Cerebellar cortex (tissue), 1 donor: ENCODE measurements around the gene HCST.
"Not testable (repeated sequence)": the region's sequence is repeated elsewhere in the genome, so short reads cannot be mapped to it uniquely, and the experiment has no call there.

Source experiments
- DNase-seq: peaks from one replicate; pipeline ENCODE4 v3.0.0-alpha.2; 2015; ENCODE audit warnings: low spot score

Gene HCST

GRCh38 chr19:35904311-35905068 is 2.2 kb downstream of the HCST start:
- DNase-seq = no peak

- DNase-seq = no peak
These were observed 2.9 kb downstream of the HCST start for GRCh38 chr19:35905178-35905727.

GRCh38 chr19:35907377-35907745 is 5.0 kb downstream of the HCST start:
- DNase-seq = no peak

- no peak for DNase-seq
These were observed 5.7 kb downstream of the HCST start, which contains the start of gene TYROBP for GRCh38 chr19:35908010-35908441. TYROBP (minus strand) TSS chr19:35908295; CDS start chr19:35908228, 67 bp downstream.

- no peak for DNase-seq
These were observed 6.8 kb downstream of the HCST start for GRCh38 chr19:35908973-35909683.

GRCh38 chr19:35909684-35910035 is 7.3 kb downstream of the HCST start:
- DNase-seq = no peak

GRCh38 chr19:35910355-35910754 is 8.0 kb downstream of the HCST start:
- DNase-seq = not testable (repeated sequence)

GRCh38 chr19:35911173-35911572 is 8.8 kb downstream of the HCST start:
- DNase-seq = no peak

- no peak for DNase-seq
These were observed 9.5 kb downstream of the HCST start for GRCh38 chr19:35911790-35912189.

- DNase-seq = no peak
These were observed 11.3 kb downstream of the HCST start for GRCh38 chr19:35913589-35913988.

GRCh38 chr19:35915443-35915842 is 13.1 kb downstream of the HCST start:
- DNase-seq = no peak

- no peak for DNase-seq
These were observed 17.0 kb downstream of the HCST start for GRCh38 chr19:35919306-35919705.

- no peak for DNase-seq
These were observed 18.7 kb downstream of the HCST start for GRCh38 chr19:35921012-35921411.

GRCh38 chr19:35925501-35925900 is 23.2 kb downstream of the HCST start:
- no peak for DNase-seq

GRCh38 chr19:35928507-35928906 is 26.2 kb downstream of the HCST start:
- DNase-seq = no peak

- no peak for DNase-seq
These were observed 27.5 kb downstream of the HCST start for GRCh38 chr19:35929876-35930275.

- peak; percentile 99 for DNase-seq
These were observed 29.0 kb downstream of the HCST start for GRCh38 chr19:35931161-35931873.

- no peak for DNase-seq
These were observed 29.5 kb downstream of the HCST start for GRCh38 chr19:35931874-35932202.

- no peak for DNase-seq
These were observed 30.1 kb downstream of the HCST start for GRCh38 chr19:35932291-35932936.

- DNase-seq = peak; percentile 83
These were observed 33.8 kb downstream of the HCST start, which contains the start of gene LRFN3 for GRCh38 chr19:35935911-35936737. LRFN3 (plus strand) TSS chr19:35936374; CDS start chr19:35939426, 3,052 bp downstream.

GRCh38 chr19:35936738-35937268 is 34.5 kb downstream of the HCST start:
- no peak for DNase-seq
